ENCODE results near the gene CHCHD4. TPM values are rescaled to one million over a fixed set of nuclear protein-coding genes. Genes with fewer than 3 reads are reported as not detected.
A peak's percentile ranks its signal among the peaks of the same experiment; 100 is the strongest.
"Not testable (repeated sequence)": the region's sequence is repeated elsewhere in the genome, so short reads cannot be mapped to it uniquely, and the experiment has no call there.

CHCHD4 gene
- total RNA-seq, 1 donor from 2014 or later = 12.6 TPM

- Histone ChIP-seq H3K27ac (no peak overlapping the region), H3K9me3 (no peaks in the 10 kb centered on the region), H3K27me3 (ENCODE audit: low read depth) (no peaks in the 10 kb centered on the region), H3K36me3 (peaks cover 33% of the 10 kb centered on the region), H3K4me1 (peaks cover 26% of the 10 kb centered on the region), H3K4me3 (no peak overlapping the region)
- DNase-seq (no peak), ATAC-seq (no peak)
- intact Hi-C loops (cut with DNase I) = no loop called here
- TF ChIP-seq CTCF (IDR thresholded peaks at IDR 0.05) = no peak
Observed at GRCh38 chr3:14119651-14120050, 5.0 kb downstream of the CHCHD4 start.

DNA sequence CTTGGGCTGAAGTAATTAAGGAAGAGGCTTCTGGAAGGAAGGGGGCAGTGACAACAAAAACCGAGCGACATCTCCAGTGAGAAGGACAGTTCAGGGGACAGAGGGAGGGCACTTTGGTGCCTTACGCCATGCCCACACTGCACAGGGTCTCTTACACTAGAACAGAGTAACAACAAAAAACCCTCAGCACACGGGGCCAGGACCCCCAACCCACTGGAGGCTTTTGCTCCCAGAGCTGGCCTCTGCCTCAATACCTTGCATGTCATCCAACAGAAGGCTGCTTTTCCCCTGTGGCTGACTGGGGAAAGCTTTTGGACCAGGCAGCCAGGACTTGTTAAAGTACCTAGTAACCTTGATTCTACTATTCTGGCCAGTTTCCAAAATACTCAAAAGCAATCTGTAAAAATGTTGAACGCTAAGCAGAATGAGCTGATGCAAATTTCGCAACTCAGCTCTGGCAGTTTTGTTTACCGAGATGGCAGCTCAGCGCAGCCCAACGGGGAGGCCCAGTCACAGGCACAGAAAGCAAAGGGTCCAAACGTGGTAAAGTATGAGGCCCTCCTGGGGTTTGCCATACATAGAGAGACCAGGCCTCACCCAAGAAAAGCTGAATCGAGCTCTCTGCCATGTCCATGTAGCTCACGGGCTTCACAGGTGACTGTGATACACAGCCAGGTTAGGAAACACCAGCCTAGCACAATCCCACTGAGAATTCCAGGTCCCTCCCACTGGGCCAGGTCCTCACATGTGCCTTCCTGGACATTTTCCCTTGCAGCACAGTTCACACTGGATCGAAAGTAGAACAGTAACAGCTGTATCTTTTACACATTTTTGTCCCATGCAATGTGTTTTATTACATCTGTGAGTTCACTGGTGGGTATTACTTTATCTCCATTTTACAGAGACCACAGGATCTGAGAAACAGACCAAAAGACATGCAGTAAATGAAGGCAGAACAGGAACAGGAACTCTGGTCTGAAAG is 6.0 kb downstream of the CHCHD4 start:
- no peaks in the 10 kb centered on the region for H3K9me3 ChIP-seq
- DNase-seq (no peak), ATAC-seq (peak; percentile 38 to 63)
- peaks cover 21% of the 10 kb centered on the region for H3K4me1 ChIP-seq
- no peak for TF ChIP-seq CTCF (IDR thresholded peaks at IDR 0.05)
- peaks cover 43% of the 10 kb centered on the region for H3K36me3 ChIP-seq
- peak overlapping the region; percentile 18 for H3K27ac ChIP-seq
- intact Hi-C loops (cut with DNase I) = no loop called here
- H3K27me3 ChIP-seq (ENCODE audit: low read depth) = no peaks in the 10 kb centered on the region
- H3K4me3 ChIP-seq = no peak overlapping the region

GRCh38 chr3:14117468-14118399 is 6.9 kb downstream of the CHCHD4 start:
- ATAC-seq = no peak
- peaks cover 13% of the 10 kb centered on the region for H3K4me1 ChIP-seq
- TF ChIP-seq CTCF (IDR thresholded peaks at IDR 0.05) = no peak
- H3K9me3 ChIP-seq = no peaks in the 10 kb centered on the region
- no peaks in the 10 kb centered on the region for H3K27me3 ChIP-seq (ENCODE audit: low read depth)
- intact Hi-C loops (cut with DNase I) = no loop called here
- no peak overlapping the region for H3K4me3 ChIP-seq
- peaks cover 52% of the 10 kb centered on the region for H3K36me3 ChIP-seq
- peak overlapping the region; percentile 2 for H3K27ac ChIP-seq
- no peak for DNase-seq

GRCh38 chr3:14113965-14114635 is 10.6 kb downstream of the CHCHD4 start:
- Histone ChIP-seq H3K4me3 (no peak overlapping the region), H3K36me3 (peaks cover 53% of the 10 kb centered on the region), H3K27ac (no peak overlapping the region), H3K9me3 (no peaks in the 10 kb centered on the region), H3K4me1 (peaks cover 13% of the 10 kb centered on the region), H3K27me3 (ENCODE audit: low read depth) (no peaks in the 10 kb centered on the region)
- DNase-seq = no peak
- ATAC-seq = no peak
- intact Hi-C loops (cut with DNase I) = no loop called here
- TF ChIP-seq CTCF (IDR thresholded peaks at IDR 0.05) = no peak

DNA sequence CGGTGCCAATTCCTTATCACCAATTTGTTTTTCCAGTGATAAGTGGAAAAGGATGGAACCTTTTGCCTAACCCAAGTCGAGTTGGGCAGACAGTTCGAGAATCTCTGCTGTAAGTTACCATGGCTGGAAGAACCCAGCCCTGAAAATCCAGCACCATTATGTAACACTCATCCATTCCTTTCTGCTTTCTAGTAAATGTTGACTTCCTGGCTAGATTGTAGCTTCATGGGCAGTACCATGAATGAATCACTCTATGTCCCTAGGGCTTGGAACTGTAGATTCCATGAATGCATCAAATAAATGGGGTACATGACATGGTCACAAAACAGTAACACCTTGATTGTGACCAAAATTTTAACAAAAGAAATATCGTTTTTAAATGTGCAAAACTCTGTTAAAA is 14.0 kb downstream of the CHCHD4 start:
- no peak for TF ChIP-seq CTCF (IDR thresholded peaks at IDR 0.05)
- Histone ChIP-seq H3K27me3 (ENCODE audit: low read depth) (no peaks in the 10 kb centered on the region), H3K4me3 (no peak overlapping the region), H3K9me3 (no peaks in the 10 kb centered on the region), H3K4me1 (no peaks in the 10 kb centered on the region), H3K36me3 (peaks cover 46% of the 10 kb centered on the region), H3K27ac (no peak overlapping the region)
- no peak for DNase-seq
- ATAC-seq = no peak
- intact Hi-C loops (cut with DNase I) = no loop called here

- H3K9me3 ChIP-seq; H3K4me3 ChIP-seq; DNase-seq; ATAC-seq; H3K27ac ChIP-seq; intact Hi-C loops (cut with DNase I); H3K27me3 ChIP-seq (ENCODE audit: low read depth); H3K4me1 ChIP-seq: not testable (repeated sequence)
- peaks cover 37% of the 10 kb centered on the region for H3K36me3 ChIP-seq
Observed at GRCh38 chr3:14109821-14110220, 14.8 kb downstream of the CHCHD4 start.

Measured in lower lobe of right lung (tissue), 2 donors.